NOMO-1 (cell line): ENCODE results near the gene TCEAL8.

ENCODE experiments used
- DNase-seq, 2 experiments: peaks; one replicate each; lab custom pipeline; 2025; ENCODE audit not compliant: unreplicated experiment in 2 of 2; lab: John Stamatoyannopoulos, UW

Gene TCEAL8

GRCh38 chrX:103215425-103215991 lies 39.4 kb downstream of the TCEAL8 start:
- DNase-seq: no peak

- DNase-seq: peak; percentile 11 to 38
Observed at GRCh38 chrX:103214870-103215424, 40.0 kb downstream of the TCEAL8 start, which contains the start of gene BEX4. Gene BEX4, plus strand, starts transcription at chrX:103215108. Its CDS starts 1,046 bp downstream, at chrX:103216154.

- no peak for DNase-seq
Observed at GRCh38 chrX:103212749-103213457, 42.1 kb downstream of the TCEAL8 start.

- DNase-seq: peak in 1 of 2 experiments; percentile 28
Observed at GRCh38 chrX:103211012-103211715, 43.8 kb downstream of the TCEAL8 start.

GRCh38 chrX:103210056-103210455 lies 44.9 kb downstream of the TCEAL8 start:
- DNase-seq: no peak
